Panc1 (cell line): ENCODE data around the gene ALX3. TPM values are rescaled to one million over a fixed set of nuclear protein-coding genes. Genes with fewer than 3 reads are reported as not detected.

Source experiments
- ATAC-seq: fragments of 200-7000 bp; cut with Tn5 transposase; 2 replicates; pipeline ENCODE4 v1.9.1; 2020; ENCODE audit warnings: mild to moderate bottlenecking, moderate library complexity
- BruUV-seq: library from RNA; stranded (reverse); fragments of 400-500 nt; replicated peaks from 2 replicates; lab custom pipeline; 2021; lab: Mats Ljungman, UMichigan
- CTCF ChIA-PET: fragments of 300-600 bp; sonication (Branson Sonifier 250); formaldehyde crosslinking; loops from one replicate; lab custom pipeline; 2022; ENCODE audit warnings: antibody characterized with exemption; lab: Charles Lee
- POLR2A ChIA-PET: fragments of 300-600 bp; sonication (Branson Sonifier 250); formaldehyde crosslinking; loops from one replicate; lab custom pipeline; 2022; ENCODE audit warnings: antibody characterized with exemption; lab: Charles Lee
- DNase-seq: peaks from one replicate; pipeline ENCODE4 v3.0.0-alpha.2; 2010; ENCODE audit warnings: low read depth, low spot score
- H3K27ac ChIP-seq: 2 replicates; pipeline ENCODE4 v1.5.1; 2011; ENCODE audit warnings: mild to moderate bottlenecking, low read length, inconsistent platforms
- H3K27me3 ChIP-seq: fragments of 200-500 bp; sonication (Bioruptor generic); 2 replicates; pipeline ENCODE4 v1.6.0; 2014; ENCODE audit warnings: low read length, inconsistent platforms; ENCODE audit not compliant: control insufficient read depth, insufficient read depth
- H3K36me3 ChIP-seq: fragments of 200-500 bp; sonication (Bioruptor generic); 2 replicates; pipeline ENCODE4 v1.5.1; 2014; ENCODE audit warnings: inconsistent platforms, mild to moderate bottlenecking, low read length, moderate library complexity; ENCODE audit not compliant: control insufficient read depth, insufficient read depth
- H3K4me1 ChIP-seq: 2 replicates; pipeline ENCODE4 v1.5.1; 2011; ENCODE audit warnings: inconsistent platforms, mild to moderate bottlenecking, low read length, moderate library complexity; ENCODE audit not compliant: control insufficient read depth, insufficient read depth
- H3K4me3 ChIP-seq, 2 experiments: 2 replicates each; pipeline ENCODE4 v1.5.1; 2011 to 2012; ENCODE audit warnings: low read depth in 2 of 2, low read length in 2 of 2, mild to moderate bottlenecking in 2 of 2, inconsistent platforms in 1 of 2, moderate library complexity in 1 of 2
- H3K9me3 ChIP-seq: fragments of 200-500 bp; sonication (Bioruptor generic); 2 replicates; pipeline ENCODE4 v1.5.1; 2014; ENCODE audit warnings: low read depth, mild to moderate bottlenecking, inconsistent platforms, low read length, moderate library complexity; ENCODE audit not compliant: control insufficient read depth, insufficient read depth
- CTCF ChIP-seq: fragments of 450-650 bp; IDR thresholded peaks from 2 replicates; pipeline ENCODE4 v1.5.1; 2017; ENCODE audit warnings: mild to moderate bottlenecking
- POLR2AphosphoS5 ChIP-seq: IDR thresholded peaks from 2 replicates; pipeline ENCODE4 v1.6.1; 2012; ENCODE audit warnings: mild to moderate bottlenecking, low read depth, low read length, moderate library complexity
- SIN3A ChIP-seq: IDR thresholded peaks from 2 replicates; pipeline ENCODE4 v1.6.1; 2012; ENCODE audit warnings: low read depth, mild to moderate bottlenecking, low read length, moderate library complexity, borderline replicate concordance; ENCODE audit not compliant: insufficient read depth
- TCF7L2 ChIP-seq: IDR thresholded peaks from 2 replicates; pipeline ENCODE4 v1.6.1; 2011; ENCODE audit warnings: mild to moderate bottlenecking, low read depth, low read length, inconsistent platforms
- in situ Hi-C: cut with HindIII; loops from 2 replicates; pipeline ENCODE4 v1.10.0; 2016; ENCODE audit warnings: low sequenced_read_pairs, low pct_unique_long_range_greater_than_20kb
- intact Hi-C: fragments of 100-400 bp; cut with micrococcal nuclease; formaldehyde crosslinking; loops from one replicate; pipeline ENCODE4 v1.10.0; 2022; ENCODE audit not compliant: unreplicated experiment
- total RNA-seq: library from RNA; stranded (reverse); gene quantifications from one replicate; pipeline ENCODE4 v1.2.1, GENCODE V29; 2021; ENCODE audit not compliant: unreplicated experiment
- TF ChIP-seq, protein P1 (sequence below), 2 experiments: IDR thresholded peaks; 2 replicates each; pipeline ENCODE4 v1.6.1; 2011 to 2012; ENCODE audit warnings: low read depth in 2 of 2, control low read depth in 1 of 2, low read length in 1 of 2, mild to moderate bottlenecking in 1 of 2, moderate library complexity in 1 of 2; ENCODE audit not compliant: insufficient read depth in 1 of 2

The ALX3 gene
- total RNA-seq, 1 experiment from 2014 or later: not detected

- intact Hi-C loops: no loop called here
- CTCF ChIA-PET: interaction anchor here (1.2 to 2.2 kb wide), 3 partner anchors 11 to 49 kb away, joined by 3 to 22 read pairs (median 3); no protein-coding TSS in a partner anchor
- TF ChIP-seq CTCF (peak; percentile 91), TCF7L2 (no peak), SIN3A (no peak), POLR2AphosphoS5 (no peak)
- TF ChIP-seq, protein P1, sequence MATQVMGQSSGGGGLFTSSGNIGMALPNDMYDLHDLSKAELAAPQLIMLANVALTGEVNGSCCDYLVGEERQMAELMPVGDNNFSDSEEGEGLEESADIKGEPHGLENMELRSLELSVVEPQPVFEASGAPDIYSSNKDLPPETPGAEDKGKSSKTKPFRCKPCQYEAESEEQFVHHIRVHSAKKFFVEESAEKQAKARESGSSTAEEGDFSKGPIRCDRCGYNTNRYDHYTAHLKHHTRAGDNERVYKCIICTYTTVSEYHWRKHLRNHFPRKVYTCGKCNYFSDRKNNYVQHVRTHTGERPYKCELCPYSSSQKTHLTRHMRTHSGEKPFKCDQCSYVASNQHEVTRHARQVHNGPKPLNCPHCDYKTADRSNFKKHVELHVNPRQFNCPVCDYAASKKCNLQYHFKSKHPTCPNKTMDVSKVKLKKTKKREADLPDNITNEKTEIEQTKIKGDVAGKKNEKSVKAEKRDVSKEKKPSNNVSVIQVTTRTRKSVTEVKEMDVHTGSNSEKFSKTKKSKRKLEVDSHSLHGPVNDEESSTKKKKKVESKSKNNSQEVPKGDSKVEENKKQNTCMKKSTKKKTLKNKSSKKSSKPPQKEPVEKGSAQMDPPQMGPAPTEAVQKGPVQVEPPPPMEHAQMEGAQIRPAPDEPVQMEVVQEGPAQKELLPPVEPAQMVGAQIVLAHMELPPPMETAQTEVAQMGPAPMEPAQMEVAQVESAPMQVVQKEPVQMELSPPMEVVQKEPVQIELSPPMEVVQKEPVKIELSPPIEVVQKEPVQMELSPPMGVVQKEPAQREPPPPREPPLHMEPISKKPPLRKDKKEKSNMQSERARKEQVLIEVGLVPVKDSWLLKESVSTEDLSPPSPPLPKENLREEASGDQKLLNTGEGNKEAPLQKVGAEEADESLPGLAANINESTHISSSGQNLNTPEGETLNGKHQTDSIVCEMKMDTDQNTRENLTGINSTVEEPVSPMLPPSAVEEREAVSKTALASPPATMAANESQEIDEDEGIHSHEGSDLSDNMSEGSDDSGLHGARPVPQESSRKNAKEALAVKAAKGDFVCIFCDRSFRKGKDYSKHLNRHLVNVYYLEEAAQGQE (IDR thresholded peaks at IDR 0.05; ENCODE audit: insufficient read depth in 1 of 2, low read depth in 2 of 2, low read length in 1 of 2): no peak
- peak; percentile 50 for DNase-seq
- H3K36me3 ChIP-seq: no peaks in the 10 kb centered on the region
- in situ Hi-C loops: no loop called here
- no peak overlapping the region for H3K4me3 ChIP-seq
- ATAC-seq: peak; percentile 93
- BruUV-seq: no TSS peak
- no peak overlapping the region for H3K27ac ChIP-seq
- no peaks in the 10 kb centered on the region for H3K9me3 ChIP-seq
- no peaks in the 10 kb centered on the region; the same call in 1 of the 2 replicates for H3K27me3 ChIP-seq
- H3K4me1 ChIP-seq: no peaks in the 10 kb centered on the region
- POLR2A ChIA-PET: no interaction called here
These were observed 35.8 kb upstream of the ALX3 start for GRCh38 chr1:110106013-110106941.

- ChIA-PET CTCF (no interaction called here), POLR2A (interaction anchor here (0.7 kb wide), 1 partner anchor 72 kb away, joined by 3 read pairs; no protein-coding TSS in a partner anchor)
- no peak for TF ChIP-seq TCF7L2
- TF ChIP-seq SIN3A: no peak
- no peak for TF ChIP-seq POLR2AphosphoS5
- TF ChIP-seq, protein P1 (IDR thresholded peaks at IDR 0.05; ENCODE audit: insufficient read depth in 1 of 2, low read depth in 2 of 2, low read length in 1 of 2): no peak
- TF ChIP-seq CTCF: no peak
- DNase-seq (no peak), ATAC-seq (no peak)
- Histone ChIP-seq H3K27ac (no peak overlapping the region), H3K27me3 (no peaks in the 10 kb centered on the region), H3K4me3 (no peak overlapping the region), H3K4me1 (no peaks in the 10 kb centered on the region), H3K36me3 (no peaks in the 10 kb centered on the region), H3K9me3 (no peaks in the 10 kb centered on the region)
- BruUV-seq: no TSS peak
- in situ Hi-C loops: no loop called here
- intact Hi-C loops: no loop called here
These were observed 31.6 kb upstream of the ALX3 start for GRCh38 chr1:110102081-110102480.
